ENCODE measurements around the gene USP17L24. TPM values are rescaled to one million over a fixed set of nuclear protein-coding genes. Genes with fewer than 3 reads are reported as not detected.
"Not testable (repeated sequence)": the region's sequence is repeated elsewhere in the genome, so short reads cannot be mapped to it uniquely, and the experiment has no call there.

Gene USP17L24, protein sequence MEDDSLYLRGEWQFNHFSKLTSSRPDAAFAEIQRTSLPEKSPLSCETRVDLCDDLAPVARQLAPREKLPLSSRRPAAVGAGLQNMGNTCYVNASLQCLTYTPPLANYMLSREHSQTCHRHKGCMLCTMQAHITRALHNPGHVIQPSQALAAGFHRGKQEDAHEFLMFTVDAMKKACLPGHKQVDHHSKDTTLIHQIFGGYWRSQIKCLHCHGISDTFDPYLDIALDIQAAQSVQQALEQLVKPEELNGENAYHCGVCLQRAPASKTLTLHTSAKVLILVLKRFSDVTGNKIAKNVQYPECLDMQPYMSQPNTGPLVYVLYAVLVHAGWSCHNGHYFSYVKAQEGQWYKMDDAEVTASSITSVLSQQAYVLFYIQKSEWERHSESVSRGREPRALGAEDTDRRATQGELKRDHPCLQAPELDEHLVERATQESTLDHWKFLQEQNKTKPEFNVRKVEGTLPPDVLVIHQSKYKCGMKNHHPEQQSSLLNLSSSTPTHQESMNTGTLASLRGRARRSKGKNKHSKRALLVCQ
- not detected in 2 replicates for polyA plus RNA-seq (2012; rRNA removed)
- polyA plus RNA-seq (2012; cell fraction: cytosol; rRNA removed) = not detected in 2 replicates
- not detected in 2 replicates for polyA plus RNA-seq (2012; cell fraction: nucleus; rRNA removed)

DNA sequence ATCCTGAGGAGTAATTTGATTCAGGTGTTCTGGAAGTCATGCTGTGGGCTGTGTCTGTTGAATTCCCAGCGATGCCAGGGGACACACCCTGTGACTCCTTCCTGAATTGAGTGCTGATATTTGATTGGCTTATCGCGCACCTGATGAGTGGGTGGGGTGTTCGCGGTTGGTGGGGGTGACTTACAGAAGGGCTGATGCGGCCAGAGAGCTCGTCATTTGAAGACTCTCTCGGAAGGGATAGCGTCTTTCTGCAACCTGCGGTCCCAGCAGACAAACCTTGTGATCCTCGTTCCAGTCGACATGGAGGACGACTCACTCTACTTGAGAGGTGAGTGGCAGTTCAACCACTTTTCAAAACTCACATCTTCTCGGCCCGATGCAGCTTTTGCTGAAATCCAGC lies at the start of gene USP17L24:
USP17L24 (plus strand) TSS at position 301 of the 400 bp plus-strand sequence; CDS start at position 301, 0 bp downstream.
- H3K9me2 ChIP-seq; H3K27ac ChIP-seq (ENCODE audit: low read depth in 2 of 2, low read length in 1 of 2); H4K20me1 ChIP-seq (ENCODE audit: insufficient read depth); POLR2A ChIA-PET; H3K4me2 ChIP-seq; DNase-seq; H3K4me3 ChIP-seq (ENCODE audit: low read depth in 2 of 2, low read length in 1 of 2); H3K79me2 ChIP-seq (ENCODE audit: insufficient read depth); H3K9ac ChIP-seq; H3K4me1 ChIP-seq (ENCODE audit: control insufficient read depth in 1 of 2, insufficient read depth in 2 of 2, low read depth in 1 of 2, low read length in 1 of 2); H2AFZ ChIP-seq (ENCODE audit: low read depth); H3K9me3 ChIP-seq; H3K27me3 ChIP-seq (ENCODE audit: insufficient read depth); H3K36me3 ChIP-seq (replicated peaks in 1 of 2; ENCODE audit: control insufficient read depth in 1 of 2, insufficient read depth in 2 of 2, low read length in 1 of 2); H3F3A ChIP-seq (replicated peaks; ENCODE audit: insufficient read depth); CTCF ChIA-PET: not testable (repeated sequence)
- no CpG with 5 or more reads among the region's 15 CpGs for WGBS (ENCODE audit: low lambda C conversion rate)

DNA sequence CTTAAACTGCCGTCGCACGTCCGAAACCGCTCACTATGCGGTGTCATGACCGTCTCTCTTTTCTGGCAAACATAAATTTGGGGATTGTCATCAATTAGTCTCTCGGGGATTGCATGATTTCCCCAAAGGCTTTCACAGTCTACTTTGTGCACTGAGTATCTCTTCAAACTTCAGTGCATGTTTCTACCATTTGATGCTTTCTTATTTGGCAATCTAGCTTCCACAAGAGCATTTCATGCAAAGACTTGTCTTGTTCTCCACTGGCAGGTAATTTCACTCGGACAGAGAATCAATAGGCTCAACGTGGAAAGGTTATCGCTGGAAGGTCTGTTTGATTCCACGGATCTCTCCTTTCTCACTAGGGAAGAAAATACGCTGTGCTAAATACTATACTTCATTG lies 774 bp upstream of the USP17L24 start:
- H3K27me3 ChIP-seq (ENCODE audit: insufficient read depth); CTCF ChIA-PET; H3K4me2 ChIP-seq; H3F3A ChIP-seq (replicated peaks; ENCODE audit: insufficient read depth); DNase-seq; H3K79me2 ChIP-seq (ENCODE audit: insufficient read depth); H3K27ac ChIP-seq (ENCODE audit: low read depth in 2 of 2, low read length in 1 of 2); H4K20me1 ChIP-seq (ENCODE audit: insufficient read depth); H3K9ac ChIP-seq; H3K9me3 ChIP-seq; POLR2A ChIA-PET; H2AFZ ChIP-seq (ENCODE audit: low read depth); H3K36me3 ChIP-seq (replicated peaks in 1 of 2; ENCODE audit: control insufficient read depth in 1 of 2, insufficient read depth in 2 of 2, low read length in 1 of 2); H3K4me1 ChIP-seq (ENCODE audit: control insufficient read depth in 1 of 2, insufficient read depth in 2 of 2, low read depth in 1 of 2, low read length in 1 of 2); H3K4me3 ChIP-seq (ENCODE audit: low read depth in 2 of 2, low read length in 1 of 2); H3K9me2 ChIP-seq: not testable (repeated sequence)
- WGBS (ENCODE audit: low lambda C conversion rate) = 4% methylated on average over 5 of the region's 13 CpGs

DNA sequence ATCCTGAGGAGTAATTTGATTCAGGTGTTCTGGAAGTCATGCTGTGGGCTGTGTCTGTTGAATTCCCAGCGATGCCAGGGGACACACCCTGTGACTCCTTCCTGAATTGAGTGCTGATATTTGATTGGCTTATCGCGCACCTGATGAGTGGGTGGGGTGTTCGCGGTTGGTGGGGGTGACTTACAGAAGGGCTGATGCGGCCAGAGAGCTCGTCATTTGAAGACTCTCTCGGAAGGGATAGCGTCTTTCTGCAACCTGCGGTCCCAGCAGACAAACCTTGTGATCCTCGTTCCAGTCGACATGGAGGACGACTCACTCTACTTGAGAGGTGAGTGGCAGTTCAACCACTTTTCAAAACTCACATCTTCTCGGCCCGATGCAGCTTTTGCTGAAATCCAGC lies 4.6 kb downstream of the USP17L24 start, which contains the start of gene USP17L25:
USP17L25 (plus strand) TSS at position 301 of the 400 bp plus-strand sequence; CDS start at position 301, 0 bp downstream.
- CTCF ChIA-PET; POLR2A ChIA-PET; H3K9me3 ChIP-seq; H3K4me3 ChIP-seq (ENCODE audit: low read depth in 2 of 2, low read length in 1 of 2); DNase-seq; H3K27me3 ChIP-seq (ENCODE audit: insufficient read depth); H3F3A ChIP-seq (replicated peaks; ENCODE audit: insufficient read depth); H4K20me1 ChIP-seq (ENCODE audit: insufficient read depth); H3K9ac ChIP-seq; H2AFZ ChIP-seq (ENCODE audit: low read depth); H3K79me2 ChIP-seq (ENCODE audit: insufficient read depth); H3K27ac ChIP-seq (ENCODE audit: low read depth in 2 of 2, low read length in 1 of 2); H3K36me3 ChIP-seq (replicated peaks in 1 of 2; ENCODE audit: control insufficient read depth in 1 of 2, insufficient read depth in 2 of 2, low read length in 1 of 2); H3K4me2 ChIP-seq; H3K9me2 ChIP-seq; H3K4me1 ChIP-seq (ENCODE audit: control insufficient read depth in 1 of 2, insufficient read depth in 2 of 2, low read depth in 1 of 2, low read length in 1 of 2): not testable (repeated sequence)
- no CpG with 5 or more reads among the region's 15 CpGs for WGBS (ENCODE audit: low lambda C conversion rate)

DNA sequence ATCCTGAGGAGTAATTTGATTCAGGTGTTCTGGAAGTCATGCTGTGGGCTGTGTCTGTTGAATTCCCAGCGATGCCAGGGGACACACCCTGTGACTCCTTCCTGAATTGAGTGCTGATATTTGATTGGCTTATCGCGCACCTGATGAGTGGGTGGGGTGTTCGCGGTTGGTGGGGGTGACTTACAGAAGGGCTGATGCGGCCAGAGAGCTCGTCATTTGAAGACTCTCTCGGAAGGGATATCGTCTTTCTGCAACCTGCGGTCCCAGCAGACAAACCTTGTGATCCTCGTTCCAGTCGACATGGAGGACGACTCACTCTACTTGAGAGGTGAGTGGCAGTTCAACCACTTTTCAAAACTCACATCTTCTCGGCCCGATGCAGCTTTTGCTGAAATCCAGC lies 9.4 kb downstream of the USP17L24 start, which contains the start of gene USP17L26:
USP17L26 (plus strand) TSS at position 301 of the 400 bp plus-strand sequence; CDS start at position 301, 0 bp downstream.
- H3K9me3 ChIP-seq; H2AFZ ChIP-seq (ENCODE audit: low read depth); H3K4me3 ChIP-seq (ENCODE audit: low read depth in 2 of 2, low read length in 1 of 2); CTCF ChIA-PET; POLR2A ChIA-PET; H3K4me1 ChIP-seq (ENCODE audit: control insufficient read depth in 1 of 2, insufficient read depth in 2 of 2, low read depth in 1 of 2, low read length in 1 of 2); H3F3A ChIP-seq (replicated peaks; ENCODE audit: insufficient read depth); H3K4me2 ChIP-seq; H3K79me2 ChIP-seq (ENCODE audit: insufficient read depth); H3K27me3 ChIP-seq (ENCODE audit: insufficient read depth); H4K20me1 ChIP-seq (ENCODE audit: insufficient read depth); H3K9ac ChIP-seq; H3K36me3 ChIP-seq (replicated peaks in 1 of 2; ENCODE audit: control insufficient read depth in 1 of 2, insufficient read depth in 2 of 2, low read length in 1 of 2); DNase-seq; H3K9me2 ChIP-seq; H3K27ac ChIP-seq (ENCODE audit: low read depth in 2 of 2, low read length in 1 of 2): not testable (repeated sequence)
- no CpG with 5 or more reads among the region's 15 CpGs for WGBS (ENCODE audit: low lambda C conversion rate)

DNA sequence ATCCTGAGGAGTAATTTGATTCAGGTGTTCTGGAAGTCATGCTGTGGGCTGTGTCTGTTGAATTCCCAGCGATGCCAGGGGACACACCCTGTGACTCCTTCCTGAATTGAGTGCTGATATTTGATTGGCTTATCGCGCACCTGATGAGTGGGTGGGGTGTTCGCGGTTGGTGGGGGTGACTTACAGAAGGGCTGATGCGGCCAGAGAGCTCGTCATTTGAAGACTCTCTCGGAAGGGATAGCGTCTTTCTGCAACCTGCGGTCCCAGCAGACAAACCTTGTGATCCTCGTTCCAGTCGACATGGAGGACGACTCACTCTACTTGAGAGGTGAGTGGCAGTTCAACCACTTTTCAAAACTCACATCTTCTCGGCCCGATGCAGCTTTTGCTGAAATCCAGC lies 14.1 kb downstream of the USP17L24 start, which contains the start of gene USP17L5:
USP17L5 (plus strand) TSS at position 301 of the 400 bp plus-strand sequence; CDS start at position 301, 0 bp downstream.
- POLR2A ChIA-PET; H3K27ac ChIP-seq (ENCODE audit: low read depth in 2 of 2, low read length in 1 of 2); H3K79me2 ChIP-seq (ENCODE audit: insufficient read depth); H3K36me3 ChIP-seq (replicated peaks in 1 of 2; ENCODE audit: control insufficient read depth in 1 of 2, insufficient read depth in 2 of 2, low read length in 1 of 2); H2AFZ ChIP-seq (ENCODE audit: low read depth); H4K20me1 ChIP-seq (ENCODE audit: insufficient read depth); H3K9me2 ChIP-seq; H3K4me1 ChIP-seq (ENCODE audit: control insufficient read depth in 1 of 2, insufficient read depth in 2 of 2, low read depth in 1 of 2, low read length in 1 of 2); H3K9ac ChIP-seq; H3K4me3 ChIP-seq (ENCODE audit: low read depth in 2 of 2, low read length in 1 of 2); H3F3A ChIP-seq (replicated peaks; ENCODE audit: insufficient read depth); CTCF ChIA-PET; H3K4me2 ChIP-seq; H3K27me3 ChIP-seq (ENCODE audit: insufficient read depth); H3K9me3 ChIP-seq; DNase-seq: not testable (repeated sequence)
- no CpG with 5 or more reads among the region's 15 CpGs for WGBS (ENCODE audit: low lambda C conversion rate)

DNA sequence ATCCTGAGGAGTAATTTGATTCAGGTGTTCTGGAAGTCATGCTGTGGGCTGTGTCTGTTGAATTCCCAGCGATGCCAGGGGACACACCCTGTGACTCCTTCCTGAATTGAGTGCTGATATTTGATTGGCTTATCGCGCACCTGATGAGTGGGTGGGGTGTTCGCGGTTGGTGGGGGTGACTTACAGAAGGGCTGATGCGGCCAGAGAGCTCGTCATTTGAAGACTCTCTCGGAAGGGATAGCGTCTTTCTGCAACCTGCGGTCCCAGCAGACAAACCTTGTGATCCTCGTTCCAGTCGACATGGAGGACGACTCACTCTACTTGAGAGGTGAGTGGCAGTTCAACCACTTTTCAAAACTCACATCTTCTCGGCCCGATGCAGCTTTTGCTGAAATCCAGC lies 18.9 kb downstream of the USP17L24 start, which contains the start of gene USP17L27:
USP17L27 (plus strand) TSS at position 301 of the 400 bp plus-strand sequence; CDS start at position 301, 0 bp downstream.
- CTCF ChIA-PET; H3K9me2 ChIP-seq; H4K20me1 ChIP-seq (ENCODE audit: insufficient read depth); H3K36me3 ChIP-seq (replicated peaks in 1 of 2; ENCODE audit: control insufficient read depth in 1 of 2, insufficient read depth in 2 of 2, low read length in 1 of 2); H3K27ac ChIP-seq (ENCODE audit: low read depth in 2 of 2, low read length in 1 of 2); H2AFZ ChIP-seq (ENCODE audit: low read depth); H3K9ac ChIP-seq; H3K79me2 ChIP-seq (ENCODE audit: insufficient read depth); DNase-seq; H3K4me2 ChIP-seq; H3K4me3 ChIP-seq (ENCODE audit: low read depth in 2 of 2, low read length in 1 of 2); H3K27me3 ChIP-seq (ENCODE audit: insufficient read depth); H3K9me3 ChIP-seq; POLR2A ChIA-PET; H3F3A ChIP-seq (replicated peaks; ENCODE audit: insufficient read depth); H3K4me1 ChIP-seq (ENCODE audit: control insufficient read depth in 1 of 2, insufficient read depth in 2 of 2, low read depth in 1 of 2, low read length in 1 of 2): not testable (repeated sequence)
- no CpG with 5 or more reads among the region's 15 CpGs for WGBS (ENCODE audit: low lambda C conversion rate)
